KOPT-K1 (cell line): ENCODE measurements around the gene CLCN5.

ENCODE experiments used
- H3K27ac ChIP-seq: fragments of 200-600 bp; sonication (generic); 2 replicates; pipeline ENCODE4 v1.5.1; 2016; ENCODE audit warnings: antibody characterized with exemption, mild to moderate bottlenecking, low read depth, low read length; ENCODE audit not compliant: poor library complexity, severe bottlenecking
- H3K36me3 ChIP-seq: fragments of 200-600 bp; sonication (generic); 2 replicates; pipeline ENCODE4 v1.5.1; 2017; ENCODE audit warnings: antibody characterized with exemption, mild to moderate bottlenecking, low read length, moderate library complexity; ENCODE audit not compliant: insufficient read depth
- H3K9me3 ChIP-seq: fragments of 200-600 bp; sonication (generic); 2 replicates; pipeline ENCODE4 v1.5.1; 2017; ENCODE audit warnings: antibody characterized with exemption, low read length, mild to moderate bottlenecking; ENCODE audit not compliant: insufficient read depth, poor library complexity, severe bottlenecking

CLCN5 gene

DNA sequence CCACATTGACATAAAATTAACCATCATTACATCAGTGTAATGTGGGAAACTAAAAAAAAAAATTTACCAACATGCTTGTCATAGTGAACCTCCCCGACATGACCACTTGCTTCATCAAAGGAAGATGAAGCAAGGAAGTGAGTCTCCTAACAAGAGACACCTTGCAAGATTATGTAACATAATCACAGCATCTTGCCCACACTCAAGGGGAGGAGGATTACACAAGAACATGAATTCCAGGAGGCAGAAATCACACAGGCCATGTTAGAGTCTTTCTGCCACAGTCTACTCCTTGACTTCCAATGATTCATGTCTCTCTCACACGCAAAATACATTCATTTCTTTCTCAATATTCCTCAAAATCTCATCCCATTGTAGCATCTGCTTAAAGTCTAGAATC is 185.1 kb downstream of the CLCN5 start:
- H3K36me3 ChIP-seq, result no peaks in the 10 kb centered on the region
- H3K9me3 ChIP-seq, result no peaks in the 10 kb centered on the region
- H3K27ac ChIP-seq, result no peak overlapping the region

DNA sequence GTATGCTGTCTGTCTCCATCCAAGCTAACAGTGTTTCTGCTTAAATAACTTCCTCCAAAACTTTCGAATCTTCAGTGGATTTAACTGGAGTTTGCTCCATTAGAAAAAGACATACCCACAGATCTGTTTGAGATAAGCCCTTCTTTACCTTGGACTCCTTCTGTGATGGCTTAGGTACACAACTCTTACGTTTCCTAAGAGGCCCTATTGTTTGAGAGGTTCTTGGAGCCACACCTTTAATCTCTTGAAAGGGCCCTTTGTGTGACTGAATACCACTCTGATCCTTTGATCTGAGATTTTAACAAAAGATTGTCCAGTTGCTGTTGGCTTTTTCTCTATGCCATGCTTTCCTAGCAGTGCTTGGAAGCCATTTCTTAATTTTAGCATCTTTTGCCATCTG is 185.9 kb downstream of the CLCN5 start:
- Histone ChIP-seq H3K9me3 (no peaks in the 10 kb centered on the region), H3K36me3 (no peaks in the 10 kb centered on the region), H3K27ac (no peak overlapping the region)

DNA sequence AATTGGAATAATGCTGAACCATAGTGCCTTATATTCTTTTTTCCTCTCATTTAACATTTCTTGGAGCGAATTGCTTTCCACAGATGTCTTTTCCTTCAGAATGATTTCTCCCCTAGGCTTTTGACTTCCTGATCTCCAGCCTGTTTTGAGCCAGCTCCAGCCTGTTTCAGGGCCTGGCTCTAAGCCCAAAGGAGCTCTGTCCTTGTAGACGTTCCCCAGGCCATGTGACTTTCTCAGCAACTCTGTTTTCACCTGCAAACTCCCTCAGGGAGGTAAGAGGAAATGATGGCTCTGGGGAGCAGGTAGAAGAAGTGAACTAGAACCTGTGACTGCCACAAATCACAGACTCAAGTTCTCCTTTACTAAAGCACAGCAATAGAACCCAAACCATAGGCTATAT is 189.3 kb downstream of the CLCN5 start:
- Histone ChIP-seq H3K27ac (no peak overlapping the region), H3K36me3 (no peaks in the 10 kb centered on the region), H3K9me3 (no peaks in the 10 kb centered on the region)

DNA sequence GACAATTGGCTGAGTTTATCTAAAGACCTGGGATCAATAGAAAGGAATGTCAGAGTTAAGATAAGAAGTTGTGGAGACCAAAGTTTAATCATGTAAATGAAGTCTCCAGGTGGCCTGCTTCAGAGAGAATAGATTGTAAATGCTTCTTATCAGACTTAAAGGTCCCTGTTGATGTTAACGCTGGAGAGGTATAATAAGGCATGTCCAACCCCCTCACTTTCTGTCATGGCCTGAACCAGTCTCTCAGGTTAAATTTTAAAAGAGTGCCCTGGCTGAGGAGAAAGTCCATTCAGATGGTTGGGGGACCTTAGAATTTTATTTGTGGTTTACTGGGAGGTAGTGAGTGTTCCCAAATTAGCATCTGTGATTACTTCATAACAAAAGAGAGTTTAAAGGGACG is 191.7 kb downstream of the CLCN5 start:
- H3K9me3 ChIP-seq, result no peaks in the 10 kb centered on the region
- no peak overlapping the region for H3K27ac ChIP-seq
- no peaks in the 10 kb centered on the region for H3K36me3 ChIP-seq

DNA sequence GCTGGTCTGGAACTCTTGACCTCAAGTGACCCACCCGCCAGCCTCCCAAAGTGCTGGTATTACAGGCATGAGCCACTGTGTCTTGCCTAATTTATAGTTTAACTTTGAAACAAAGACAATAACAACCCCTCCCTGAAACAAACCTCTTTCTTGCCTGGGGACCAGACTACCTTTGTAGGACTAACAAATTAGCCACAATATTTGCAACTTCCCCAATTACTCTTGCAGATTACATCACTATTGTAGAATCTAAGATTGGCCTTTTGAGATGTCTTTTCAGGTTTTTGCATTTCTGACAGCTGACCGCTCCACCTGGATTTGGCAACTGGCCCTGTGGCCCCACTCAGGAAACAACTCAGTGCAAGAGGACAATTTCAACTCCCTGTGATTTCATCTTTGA is 193.6 kb downstream of the CLCN5 start:
- Histone ChIP-seq H3K27ac (no peak overlapping the region), H3K9me3 (no peaks in the 10 kb centered on the region), H3K36me3 (no peaks in the 10 kb centered on the region)

DNA sequence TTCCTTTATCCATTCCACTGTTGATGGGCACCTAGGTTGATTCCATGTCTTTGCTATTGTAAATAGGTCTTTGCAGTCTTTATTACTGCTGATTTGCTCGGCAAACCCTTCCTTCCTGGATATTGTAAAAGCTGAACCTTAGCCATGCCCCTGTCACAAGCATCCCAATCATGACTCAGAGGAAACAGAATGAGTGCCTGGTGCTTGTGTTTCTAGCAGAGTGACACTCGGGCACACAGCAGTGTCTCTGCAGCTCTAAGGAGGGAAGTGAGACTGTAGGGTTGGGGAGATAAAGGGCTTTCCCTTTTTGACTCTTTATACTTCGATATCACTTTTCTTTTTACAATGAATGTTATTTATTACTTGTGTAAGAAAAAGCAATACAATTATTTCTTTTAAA is 195.1 kb downstream of the CLCN5 start:
- Histone ChIP-seq H3K27ac (no peak overlapping the region), H3K36me3 (no peaks in the 10 kb centered on the region), H3K9me3 (no peaks in the 10 kb centered on the region)

DNA sequence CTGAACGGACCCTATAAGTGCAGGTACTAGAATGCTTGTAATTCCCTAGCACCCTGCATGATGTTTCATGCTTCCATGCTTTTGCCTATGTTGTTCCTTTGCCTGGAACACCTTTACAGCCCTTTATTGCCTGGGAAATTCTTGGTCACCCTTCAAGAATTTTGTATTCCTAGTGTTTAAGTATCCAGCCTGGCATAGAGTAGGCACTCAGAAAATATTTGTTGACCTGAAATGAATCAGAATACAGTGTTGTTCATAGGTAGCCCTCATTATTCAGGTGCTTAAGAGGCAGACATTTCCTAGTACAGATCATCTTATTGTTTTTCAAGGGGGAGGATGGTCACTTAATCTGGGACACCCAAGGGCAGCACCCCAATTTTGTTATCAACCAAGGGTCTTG is 203.1 kb downstream of the CLCN5 start:
- Histone ChIP-seq H3K9me3 (no peaks in the 10 kb centered on the region), H3K27ac (no peak overlapping the region)

DNA sequence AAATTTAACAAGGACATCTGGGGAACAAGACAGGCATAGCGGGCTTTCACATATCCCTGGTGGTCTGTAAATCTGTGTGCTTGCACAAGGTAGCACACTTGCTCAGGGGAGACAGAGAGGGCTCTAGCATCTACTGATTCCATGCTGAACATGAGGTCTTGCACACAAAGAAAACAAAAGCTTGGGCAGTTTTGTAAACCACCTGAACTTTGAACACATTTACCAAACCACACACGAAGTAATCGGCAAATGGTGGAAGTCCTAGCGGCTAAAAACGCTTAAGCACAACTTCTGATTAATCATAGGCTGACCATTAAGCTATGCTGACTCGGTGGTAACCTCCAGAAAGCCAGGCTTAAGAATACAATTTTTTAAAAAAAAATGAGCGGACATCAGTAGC is 225.6 kb downstream of the CLCN5 start:
- no peak overlapping the region for H3K27ac ChIP-seq

More for the DNA sequence above, 203.1 kb downstream of the CLCN5 start:
- H3K36me3 ChIP-seq, result no peaks in the 10 kb centered on the region

More for the DNA sequence above, 225.6 kb downstream of the CLCN5 start:
- Histone ChIP-seq H3K9me3 (no peaks in the 10 kb centered on the region), H3K36me3 (no peaks in the 10 kb centered on the region)
